ENCODE measurements around the gene TIPIN. TPM values are rescaled to one million over a fixed set of nuclear protein-coding genes. Genes with fewer than 3 reads are reported as not detected.

Gene TIPIN
- total RNA-seq, 1 donor from 2014 or later, result 17.7 TPM

DNA sequence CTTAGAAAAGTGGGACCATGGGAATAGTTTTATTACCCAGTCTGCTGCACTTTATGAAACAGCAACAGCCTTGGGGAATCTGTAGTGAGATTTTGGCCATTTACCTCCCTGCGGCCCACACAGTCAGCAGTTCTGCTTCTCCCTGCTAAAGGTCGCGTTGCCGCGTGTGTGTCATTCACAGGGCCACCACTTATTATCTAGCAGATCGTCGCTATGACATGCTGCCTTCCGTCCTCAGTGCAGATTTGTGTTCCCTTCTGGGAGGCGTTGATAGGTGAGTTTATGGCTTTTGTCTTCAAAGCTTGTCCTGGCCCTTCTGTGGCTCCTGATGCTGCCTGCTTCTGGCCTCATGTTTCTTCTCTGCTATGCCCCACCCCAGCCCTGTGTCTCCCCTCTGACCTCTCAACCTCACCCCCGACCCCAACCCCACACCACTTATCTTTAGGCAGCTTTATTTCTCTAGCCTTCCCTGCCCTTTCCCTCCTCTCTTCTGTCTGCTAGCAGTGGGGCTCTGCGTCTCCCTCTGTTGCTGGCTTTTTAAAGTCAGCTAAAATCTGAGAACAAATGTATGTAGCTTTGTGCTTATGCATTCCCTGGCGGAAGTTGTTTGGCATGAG lies 33.1 kb downstream of the TIPIN start:
- Mint-ChIP-seq H3K36me3 (ENCODE audit: low read depth, unreplicated experiment) (peaks cover 4% of the 10 kb centered on the region), H3K4me1 (ENCODE audit: unreplicated experiment) (no peaks in the 10 kb centered on the region), H3K9me3 (ENCODE audit: unreplicated experiment) (no peaks in the 10 kb centered on the region), H3K27ac (ENCODE audit: unreplicated experiment) (no peak overlapping the region), H3K4me3 (ENCODE audit: unreplicated experiment) (no peak overlapping the region), H3K27me3 (ENCODE audit: unreplicated experiment) (no peaks in the 10 kb centered on the region)
- DNase-seq (ENCODE audit: low spot score), result no peak
- TF ChIP-seq, protein P1, sequence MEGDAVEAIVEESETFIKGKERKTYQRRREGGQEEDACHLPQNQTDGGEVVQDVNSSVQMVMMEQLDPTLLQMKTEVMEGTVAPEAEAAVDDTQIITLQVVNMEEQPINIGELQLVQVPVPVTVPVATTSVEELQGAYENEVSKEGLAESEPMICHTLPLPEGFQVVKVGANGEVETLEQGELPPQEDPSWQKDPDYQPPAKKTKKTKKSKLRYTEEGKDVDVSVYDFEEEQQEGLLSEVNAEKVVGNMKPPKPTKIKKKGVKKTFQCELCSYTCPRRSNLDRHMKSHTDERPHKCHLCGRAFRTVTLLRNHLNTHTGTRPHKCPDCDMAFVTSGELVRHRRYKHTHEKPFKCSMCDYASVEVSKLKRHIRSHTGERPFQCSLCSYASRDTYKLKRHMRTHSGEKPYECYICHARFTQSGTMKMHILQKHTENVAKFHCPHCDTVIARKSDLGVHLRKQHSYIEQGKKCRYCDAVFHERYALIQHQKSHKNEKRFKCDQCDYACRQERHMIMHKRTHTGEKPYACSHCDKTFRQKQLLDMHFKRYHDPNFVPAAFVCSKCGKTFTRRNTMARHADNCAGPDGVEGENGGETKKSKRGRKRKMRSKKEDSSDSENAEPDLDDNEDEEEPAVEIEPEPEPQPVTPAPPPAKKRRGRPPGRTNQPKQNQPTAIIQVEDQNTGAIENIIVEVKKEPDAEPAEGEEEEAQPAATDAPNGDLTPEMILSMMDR (IDR thresholded peaks at IDR 0.05; ENCODE audit: unreplicated experiment), result no peak

DNA sequence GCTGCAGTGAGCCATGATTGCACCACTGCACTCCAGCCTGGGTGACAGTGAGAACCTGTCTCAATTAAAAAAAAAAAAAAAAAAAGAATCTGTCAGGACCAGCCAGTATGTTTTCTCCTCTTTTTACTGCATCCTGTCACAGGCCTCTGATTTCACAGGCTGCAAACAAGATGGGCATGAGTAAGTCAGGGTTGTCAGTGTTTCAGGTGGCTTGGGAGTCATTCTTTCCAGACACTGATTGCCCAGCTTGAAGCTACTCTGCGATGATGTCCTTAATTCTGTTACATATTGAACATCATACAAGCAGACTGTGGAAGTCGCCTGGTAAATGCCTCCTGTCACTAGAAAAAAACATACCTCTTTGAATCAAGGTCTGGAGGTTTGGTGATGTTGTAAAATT lies 44.3 kb downstream of the TIPIN start:
- Mint-ChIP-seq H3K4me3 (ENCODE audit: unreplicated experiment) (no peak overlapping the region), H3K27ac (ENCODE audit: unreplicated experiment) (no peak overlapping the region), H3K9me3 (ENCODE audit: unreplicated experiment) (no peaks in the 10 kb centered on the region), H3K4me1 (ENCODE audit: unreplicated experiment) (peaks cover 2% of the 10 kb centered on the region), H3K36me3 (ENCODE audit: low read depth, unreplicated experiment) (peaks cover 14% of the 10 kb centered on the region), H3K27me3 (ENCODE audit: unreplicated experiment) (peaks cover 3% of the 10 kb centered on the region)
- no peak for DNase-seq (ENCODE audit: low spot score)
- TF ChIP-seq, protein P1 (IDR thresholded peaks at IDR 0.05; ENCODE audit: unreplicated experiment), result no peak

DNA sequence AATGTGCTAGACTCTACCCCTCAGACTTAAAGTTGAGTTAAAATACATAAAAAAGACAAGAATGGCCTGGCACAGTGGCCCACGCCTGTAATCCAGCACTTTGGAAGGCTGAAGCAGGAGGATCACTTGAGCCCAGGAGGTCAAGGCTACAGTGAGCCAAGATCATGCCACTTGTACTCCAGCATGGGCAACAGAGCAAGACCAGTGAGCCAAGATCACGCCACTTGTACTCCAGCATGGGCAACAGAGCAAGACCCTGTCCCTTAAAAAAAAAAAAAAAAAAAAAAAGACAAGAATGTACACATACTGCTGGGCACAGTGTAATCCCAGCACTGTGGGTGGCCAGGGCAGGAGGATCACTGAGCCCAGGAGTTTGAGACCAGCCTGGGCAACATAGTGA lies 45.7 kb downstream of the TIPIN start:
- no peaks in the 10 kb centered on the region for H3K9me3 Mint-ChIP-seq (ENCODE audit: unreplicated experiment)
- H3K36me3 Mint-ChIP-seq (ENCODE audit: low read depth, unreplicated experiment), result peaks cover 10% of the 10 kb centered on the region
- no peak overlapping the region for H3K4me3 Mint-ChIP-seq (ENCODE audit: unreplicated experiment)
- H3K27me3 Mint-ChIP-seq (ENCODE audit: unreplicated experiment), result peaks cover 3% of the 10 kb centered on the region
- TF ChIP-seq, protein P1 (IDR thresholded peaks at IDR 0.05; ENCODE audit: unreplicated experiment), result no peak
- no peak overlapping the region for H3K27ac Mint-ChIP-seq (ENCODE audit: unreplicated experiment)
- DNase-seq (ENCODE audit: low spot score), result no peak
- H3K4me1 Mint-ChIP-seq (ENCODE audit: unreplicated experiment), result peaks cover 2% of the 10 kb centered on the region

DNA sequence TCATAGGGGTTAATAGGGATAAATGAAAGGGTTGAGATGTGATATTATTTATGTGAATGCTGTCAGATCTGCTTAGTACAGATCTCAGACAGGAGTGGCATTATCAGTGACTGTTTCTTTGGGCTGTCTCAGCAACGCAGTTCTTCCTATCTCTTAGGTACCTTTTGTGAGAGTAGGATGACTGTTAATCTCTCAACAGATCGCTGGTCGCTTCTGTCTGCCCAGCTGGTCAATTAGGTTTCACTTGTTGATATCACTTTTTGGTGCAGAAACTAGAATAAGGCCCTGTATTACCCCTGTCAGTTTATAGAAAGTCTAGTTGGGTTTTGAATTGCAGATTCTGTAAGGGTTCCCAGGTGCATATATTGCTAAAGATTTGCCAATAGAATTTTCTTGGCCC lies 46.7 kb downstream of the TIPIN start:
- Mint-ChIP-seq H3K27ac (ENCODE audit: unreplicated experiment) (no peak overlapping the region), H3K9me3 (ENCODE audit: unreplicated experiment) (no peaks in the 10 kb centered on the region), H3K36me3 (ENCODE audit: low read depth, unreplicated experiment) (peaks cover 10% of the 10 kb centered on the region), H3K4me3 (ENCODE audit: unreplicated experiment) (no peak overlapping the region), H3K4me1 (ENCODE audit: unreplicated experiment) (peaks cover 2% of the 10 kb centered on the region), H3K27me3 (ENCODE audit: unreplicated experiment) (peaks cover 3% of the 10 kb centered on the region)
- TF ChIP-seq, protein P1 (IDR thresholded peaks at IDR 0.05; ENCODE audit: unreplicated experiment), result no peak
- DNase-seq (ENCODE audit: low spot score), result no peak

DNA sequence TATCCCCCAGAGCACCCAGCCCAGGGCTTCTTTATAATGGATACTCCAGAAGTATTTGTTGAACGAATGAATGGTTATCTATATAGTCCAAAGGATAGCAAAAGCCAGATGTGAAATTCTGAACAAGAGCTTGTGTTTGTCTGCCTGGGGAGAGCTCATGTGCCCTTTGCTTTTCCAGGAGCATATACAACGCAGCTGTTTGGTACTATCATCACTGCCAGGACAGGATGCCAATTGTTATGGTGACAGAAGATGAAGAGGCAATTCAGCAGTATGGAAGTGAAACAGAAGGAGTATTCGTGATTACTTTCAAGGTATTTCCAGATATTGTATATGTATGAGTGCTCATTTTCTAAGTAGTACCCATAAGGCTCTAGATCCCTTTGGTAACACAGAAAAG lies 48.0 kb downstream of the TIPIN start:
- H3K4me1 Mint-ChIP-seq (ENCODE audit: unreplicated experiment), result peaks cover 2% of the 10 kb centered on the region
- no peak overlapping the region for H3K4me3 Mint-ChIP-seq (ENCODE audit: unreplicated experiment)
- H3K36me3 Mint-ChIP-seq (ENCODE audit: low read depth, unreplicated experiment), result peaks cover 10% of the 10 kb centered on the region
- no peak overlapping the region for H3K27ac Mint-ChIP-seq (ENCODE audit: unreplicated experiment)
- H3K9me3 Mint-ChIP-seq (ENCODE audit: unreplicated experiment), result no peaks in the 10 kb centered on the region
- TF ChIP-seq, protein P1 (IDR thresholded peaks at IDR 0.05; ENCODE audit: unreplicated experiment), result no peak
- no peak for DNase-seq (ENCODE audit: low spot score)
- H3K27me3 Mint-ChIP-seq (ENCODE audit: unreplicated experiment), result peaks cover 3% of the 10 kb centered on the region

All from endothelial cell (in vitro differentiated cells).